HG02610 (cell line): ENCODE results near the gene DOCK11.

Experiments used
- ATAC-seq: cut with Tn5 transposase; IDR thresholded peaks from one replicate; pipeline ENCODE4 v1.9.1; 2021; ENCODE audit warnings: mild to moderate bottlenecking, moderate library complexity; ENCODE audit not compliant: unreplicated experiment

The DOCK11 gene

DNA sequence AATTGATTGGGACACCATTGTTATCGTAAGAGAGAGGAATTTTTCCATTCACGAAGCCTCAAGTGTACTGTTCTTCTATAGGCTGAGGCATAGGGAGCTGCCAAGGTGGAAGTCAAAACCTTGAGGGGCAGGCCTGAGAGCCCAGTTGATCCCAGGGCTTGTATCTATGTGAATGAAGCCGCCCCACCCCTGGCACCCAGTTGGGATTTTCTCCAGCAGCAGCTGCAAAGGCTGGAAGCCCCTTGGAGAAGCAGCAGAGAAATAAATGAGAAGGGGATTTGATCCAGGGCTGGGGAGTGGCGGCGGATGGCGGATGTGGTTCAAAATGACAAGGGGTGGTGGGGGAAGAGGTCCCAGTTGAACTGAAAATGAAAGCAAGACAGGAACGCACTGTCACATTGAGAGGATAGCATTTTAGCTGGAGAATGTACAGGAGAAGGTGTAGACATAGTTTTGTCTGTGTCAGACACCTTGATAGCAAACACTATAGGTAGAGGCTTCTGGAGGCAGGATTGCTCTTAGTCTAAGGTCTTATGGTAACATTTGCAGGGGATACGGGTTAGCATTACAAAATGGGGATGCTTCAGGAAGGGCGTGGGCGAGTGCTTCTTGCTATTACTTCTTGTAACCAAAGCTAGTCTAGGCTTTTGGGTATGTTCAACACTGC, 32.6 kb downstream of the DOCK11 start:
- peak; percentile 62 for ATAC-seq

GRCh38 chrX:118530219-118530911, 34.8 kb downstream of the DOCK11 start:
- no peak for ATAC-seq

DNA sequence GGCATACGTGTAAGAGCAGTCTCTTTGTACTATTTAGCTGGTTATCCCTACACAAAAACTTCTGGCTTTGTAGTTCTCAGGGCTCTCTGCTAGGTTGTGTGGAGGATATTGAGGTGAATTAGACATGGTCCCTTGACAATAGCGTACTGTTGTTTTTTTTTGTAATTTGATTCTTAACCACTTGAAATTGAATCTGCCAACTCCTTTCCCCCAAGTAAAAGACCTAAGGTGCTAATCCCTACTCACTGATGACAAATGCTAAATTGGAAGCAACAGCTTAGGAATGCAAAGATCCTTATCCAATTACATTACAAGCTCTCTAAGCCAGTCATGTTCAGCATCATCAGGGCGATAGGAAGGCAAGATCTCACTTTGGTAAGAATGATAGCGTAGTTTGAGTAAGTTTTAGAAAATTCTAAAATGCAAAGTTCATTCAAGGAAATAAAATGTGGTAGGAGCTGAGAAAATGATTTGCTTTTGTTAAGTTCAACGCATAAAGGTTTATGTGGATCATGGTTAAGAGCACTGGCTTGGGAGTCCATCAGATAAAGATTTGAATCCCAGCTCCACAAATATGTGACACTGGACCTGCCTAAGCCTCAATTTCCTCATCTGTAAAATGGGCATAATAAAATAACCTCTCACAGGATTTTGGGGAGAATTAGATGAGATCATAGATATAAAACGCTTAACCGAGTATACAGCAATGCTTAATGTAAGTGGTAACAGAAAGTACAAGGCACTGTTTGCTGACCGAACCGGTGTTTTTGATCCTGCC, 39.3 kb downstream of the DOCK11 start:
- ATAC-seq: no peak

DNA sequence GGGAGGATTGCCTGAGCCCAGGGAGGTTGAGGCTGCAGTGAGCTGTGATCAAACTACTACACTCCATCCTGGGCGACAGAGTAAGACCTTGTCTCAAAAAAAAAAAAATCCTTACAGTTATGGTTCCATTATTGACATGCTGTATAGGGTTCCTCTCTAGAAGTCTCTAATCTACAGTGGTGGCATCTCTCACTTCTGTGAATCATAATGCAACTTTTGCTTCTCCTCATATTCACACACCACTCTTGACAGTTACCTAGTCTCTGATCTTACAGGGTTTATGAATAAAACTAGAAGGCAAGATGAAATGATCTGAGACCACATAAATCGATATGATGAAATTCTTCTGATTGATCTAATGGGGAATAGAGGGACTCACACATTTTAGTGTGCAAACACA, 40.6 kb downstream of the DOCK11 start:
- peak; percentile 87 for ATAC-seq

DNA sequence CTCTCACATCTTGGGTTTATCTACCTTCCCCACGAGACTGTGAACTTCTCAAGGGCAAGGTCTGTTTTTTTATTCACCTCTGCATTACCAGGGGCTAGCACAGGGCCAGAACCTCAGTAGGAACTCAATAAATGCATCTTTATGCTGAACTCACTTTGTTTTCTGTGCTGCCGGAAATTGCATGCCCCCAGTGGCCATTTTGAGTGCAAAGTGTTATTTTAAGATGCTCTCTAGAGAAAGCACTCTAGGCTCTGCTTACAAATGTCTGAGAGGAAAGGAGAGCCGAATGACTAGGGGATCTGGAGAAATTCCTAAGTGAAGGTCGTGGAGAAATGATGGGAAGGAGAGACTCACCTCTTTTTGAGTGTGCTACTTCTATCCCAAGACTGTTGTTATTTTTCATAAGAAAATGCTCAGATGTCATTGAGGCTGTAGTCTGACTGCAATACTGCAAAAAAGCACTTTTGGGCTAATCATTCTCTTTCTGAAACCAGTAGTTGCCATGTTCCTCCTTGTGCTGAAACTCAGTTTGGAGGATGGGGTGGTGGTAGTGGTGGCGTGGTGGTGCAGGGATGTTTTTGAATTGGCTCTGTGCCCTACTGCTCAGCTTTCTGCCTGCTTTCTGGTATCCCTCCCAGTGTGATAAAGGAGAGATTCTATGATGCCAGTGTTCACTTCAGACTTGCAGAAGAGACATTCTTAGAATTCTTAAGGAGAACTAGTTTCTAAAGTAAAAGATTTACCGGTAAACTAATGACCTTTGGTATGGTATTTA, 41.3 kb downstream of the DOCK11 start:
- peak; percentile 59 for ATAC-seq

- ATAC-seq: no peak
Measured at GRCh38 chrX:118538386-118538785, 42.8 kb downstream of the DOCK11 start.

GRCh38 chrX:118540342-118540741, 44.7 kb downstream of the DOCK11 start:
- ATAC-seq: no peak

- ATAC-seq: no peak
Measured at GRCh38 chrX:118541482-118541881, 45.9 kb downstream of the DOCK11 start.

GRCh38 chrX:118545510-118545909, 49.9 kb downstream of the DOCK11 start:
- no peak for ATAC-seq

DNA sequence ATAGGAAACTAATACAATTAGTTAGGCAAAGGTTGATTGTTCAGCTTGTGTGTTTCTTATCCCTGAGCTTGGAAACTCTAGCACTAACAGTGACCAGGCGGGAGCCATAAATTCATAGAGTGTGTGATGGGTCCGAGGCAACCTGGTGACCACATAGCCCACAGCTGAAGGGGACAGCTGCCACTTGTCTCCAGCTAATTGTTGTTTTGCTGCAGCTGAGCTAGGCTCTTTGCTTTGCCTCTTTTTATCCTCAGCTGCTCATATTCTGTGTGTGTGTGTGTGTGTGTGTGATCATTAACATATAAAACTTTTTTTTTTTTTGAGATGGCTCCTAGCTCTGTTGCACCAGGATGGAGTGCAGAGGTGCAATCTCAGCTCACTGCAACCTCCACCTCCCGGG, 53.2 kb downstream of the DOCK11 start:
- no peak for ATAC-seq

DNA sequence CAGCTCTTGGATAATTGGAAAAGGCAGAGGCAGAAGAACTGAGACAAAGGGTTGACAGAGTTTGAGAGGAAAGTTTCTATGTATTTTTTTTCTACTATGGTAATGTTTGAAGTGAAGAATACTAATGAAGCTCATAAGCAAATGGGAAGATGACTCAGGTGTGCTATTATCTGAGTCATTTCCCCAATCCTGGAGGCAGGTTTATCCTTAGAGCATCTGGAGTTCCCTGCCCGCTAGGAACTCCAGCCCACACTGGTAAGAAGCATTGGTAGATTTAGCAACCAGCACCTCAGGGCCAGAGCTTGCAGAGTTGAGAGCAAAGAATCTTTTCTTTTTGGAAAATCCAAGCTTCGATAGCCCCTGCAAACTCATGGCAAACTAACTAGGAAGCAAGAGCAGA, 55.2 kb downstream of the DOCK11 start:
- no peak for ATAC-seq

DNA sequence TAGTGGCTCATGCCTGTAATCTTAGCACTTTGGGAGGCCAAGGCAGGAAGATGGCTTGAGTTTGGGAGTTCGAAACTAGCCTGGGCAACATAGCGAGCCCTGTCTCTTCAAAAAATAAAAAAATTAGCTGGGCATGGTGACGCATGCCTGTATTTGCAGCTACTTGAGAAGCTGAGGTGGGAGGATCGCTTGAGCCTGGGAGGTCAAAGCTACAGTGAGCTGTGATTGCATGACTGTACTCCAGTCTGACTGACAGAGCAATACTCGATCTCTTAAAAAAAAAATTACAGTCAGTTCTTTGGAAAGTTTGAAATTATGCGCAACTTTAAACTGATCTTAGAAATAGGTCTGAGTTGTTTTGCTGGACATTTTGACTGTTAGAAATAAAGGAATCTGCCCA, 55.8 kb downstream of the DOCK11 start:
- ATAC-seq: no peak

DNA sequence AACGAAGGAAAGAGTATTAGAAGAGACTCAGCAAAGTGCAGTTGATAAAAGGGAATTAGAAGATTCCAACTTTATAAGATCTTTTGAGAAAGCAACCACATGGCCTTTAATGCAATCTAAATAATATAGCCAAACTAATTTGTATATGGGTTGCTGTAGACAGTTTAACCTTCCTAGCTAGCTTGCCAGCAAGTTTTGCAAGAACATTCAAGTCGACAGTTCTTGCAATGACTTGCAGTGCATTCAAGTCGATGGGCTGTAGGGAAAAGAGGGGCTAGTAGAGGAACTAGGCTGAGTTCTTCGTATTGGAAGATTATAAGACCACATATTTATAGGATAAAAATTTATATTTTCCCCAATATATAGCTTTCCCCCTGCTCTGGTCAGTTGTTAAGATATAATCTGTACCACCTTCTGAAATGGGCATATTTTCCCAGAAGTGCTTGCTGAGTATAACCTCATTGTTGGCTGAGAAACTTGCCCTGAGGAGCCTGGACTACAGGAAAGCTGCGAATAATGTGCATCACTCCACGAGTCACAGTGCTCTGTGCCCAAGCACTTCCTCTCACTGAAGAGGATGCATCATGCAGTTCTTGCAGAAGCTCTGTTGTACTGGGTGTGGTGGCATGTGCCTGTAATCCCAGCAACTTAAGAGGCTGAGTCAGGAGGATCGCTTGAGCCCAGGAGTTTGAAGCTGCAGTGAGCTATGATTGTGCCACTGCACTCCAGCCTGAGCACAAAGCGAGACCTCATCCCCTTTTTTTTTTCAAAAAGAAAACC, 56.7 kb downstream of the DOCK11 start:
- no peak for ATAC-seq

GRCh38 chrX:118553042-118553710, 57.6 kb downstream of the DOCK11 start:
- ATAC-seq: no peak

- ATAC-seq: no peak
Measured at GRCh38 chrX:118554511-118554910, 58.9 kb downstream of the DOCK11 start.

DNA sequence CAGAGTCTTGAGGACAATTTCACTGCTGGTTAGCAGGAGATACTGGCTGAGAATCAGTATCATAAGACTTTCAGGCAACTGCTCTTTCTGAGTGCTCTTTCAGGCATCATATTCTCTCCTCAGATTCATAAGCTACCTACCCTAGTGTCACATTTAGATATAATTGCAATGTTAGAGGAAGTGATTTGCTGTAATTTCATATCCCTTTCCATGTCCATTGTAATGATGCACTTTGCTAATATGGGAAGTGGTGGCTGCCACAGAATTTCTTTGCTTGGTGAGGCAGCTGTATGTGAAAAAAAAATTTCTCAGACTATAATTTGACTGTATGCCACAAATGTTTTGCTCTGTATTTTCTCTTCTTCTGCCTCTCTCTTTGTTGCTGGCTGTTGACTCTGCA, 63.3 kb downstream of the DOCK11 start:
- ATAC-seq: no peak

- ATAC-seq: no peak
Measured at GRCh38 chrX:118560489-118560888, 64.9 kb downstream of the DOCK11 start.

GRCh38 chrX:118562582-118563164, 67.1 kb downstream of the DOCK11 start:
- ATAC-seq: no peak

- no peak for ATAC-seq
Measured at GRCh38 chrX:118564498-118564897, 68.9 kb downstream of the DOCK11 start.

- no peak for ATAC-seq
Measured at GRCh38 chrX:118565853-118566252, 70.2 kb downstream of the DOCK11 start.
